Endodermal cell (in vitro differentiated cells): ENCODE measurements around the gene SLAIN1. TPM values are rescaled to one million over a fixed set of nuclear protein-coding genes. Genes with fewer than 3 reads are reported as not detected.
"Not testable (repeated sequence)": the region's sequence is repeated elsewhere in the genome, so short reads cannot be mapped to it uniquely, and the experiment has no call there.

ENCODE experiments used
- DNase-seq: peaks from one replicate; pipeline ENCODE4 v3.0.0-alpha.2; 2017
- H3K27ac ChIP-seq: 2 replicates; pipeline ENCODE4 v1.5.1; 2013; ENCODE audit warnings: mild to moderate bottlenecking, low read depth, low read length, moderate library complexity
- H3K27me3 ChIP-seq: 2 replicates; pipeline ENCODE4 v1.6.1; 2013; ENCODE audit warnings: mild to moderate bottlenecking, low read length, moderate library complexity; ENCODE audit not compliant: insufficient read depth, control insufficient read depth, poor library complexity, severe bottlenecking
- H3K36me3 ChIP-seq: 2 replicates; pipeline ENCODE4 v1.7.0; 2013; ENCODE audit warnings: mild to moderate bottlenecking, low read length, moderate library complexity; ENCODE audit not compliant: control insufficient read depth, insufficient read depth
- H3K4me1 ChIP-seq: one replicate; pipeline ENCODE4 v1.7.0; 2013; ENCODE audit warnings: low read length; ENCODE audit not compliant: control insufficient read depth, insufficient read depth
- H3K4me3 ChIP-seq: 2 replicates; pipeline ENCODE4 v1.5.1; 2013; ENCODE audit warnings: mild to moderate bottlenecking, low read length, moderate library complexity
- H3K9ac ChIP-seq: 2 replicates; pipeline ENCODE4 v1.6.1; 2013; ENCODE audit warnings: mild to moderate bottlenecking, low read length, moderate library complexity; ENCODE audit not compliant: poor library complexity, severe bottlenecking; ENCODE audit errors: extremely low read depth
- H3K9me3 ChIP-seq: 2 replicates; pipeline ENCODE4 v1.6.1; 2013; ENCODE audit warnings: mild to moderate bottlenecking, low read length, moderate library complexity; ENCODE audit not compliant: control insufficient read depth
- H3K27ac Mint-ChIP-seq: 2 replicates; pipeline ENCODE4 v1.8.0; 2020; ENCODE audit warnings: mixed read lengths
- H3K27me3 Mint-ChIP-seq: 2 replicates; pipeline ENCODE4 v1.8.0; 2021; ENCODE audit warnings: mild to moderate bottlenecking, mixed read lengths; ENCODE audit not compliant: insufficient read depth
- H3K36me3 Mint-ChIP-seq: 2 replicates; pipeline ENCODE4 v1.8.0; 2020; ENCODE audit warnings: low read depth, mixed read lengths
- H3K4me1 Mint-ChIP-seq: 2 replicates; pipeline ENCODE4 v1.8.0; 2020; ENCODE audit warnings: mixed read lengths
- H3K4me3 Mint-ChIP-seq: 2 replicates; pipeline ENCODE4 v1.8.0; 2020; ENCODE audit warnings: mild to moderate bottlenecking, moderate library complexity, mixed read lengths
- H3K9me3 Mint-ChIP-seq: 2 replicates; pipeline ENCODE4 v1.8.0; 2020; ENCODE audit warnings: mild to moderate bottlenecking, mixed read lengths
- WGBS, 2 experiments: methylation state at CpG; one replicate each; pipeline versions ENCODE4 v1.1.5 to v1.1.7; 2013; ENCODE audit warnings: missing lambda C conversion rate in 2 of 2, mixed read lengths in 1 of 2; ENCODE audit not compliant: insufficient coverage in 1 of 2, insufficient read length in 1 of 2; 5-methylcytosine and 5-hydroxymethylcytosine counted together
- long read RNA-seq, 4 experiments: library from polyadenylated mRNA in 2 of 4; library from RNA in 1 of 4; library from capped mRNA in 1 of 4; stranded (forward) in 3 of 4; unstranded in 1 of 4; transcript quantifications; one replicate each; pipeline ENCODE4 v2.0.0, GENCODE V29; 2020 to 2021; ENCODE audit warnings: inconsistent platforms in 1 of 4
- polyA plus RNA-seq, 2 experiments: library from polyadenylated mRNA; stranded (reverse); fragments of 50-300 nt; gene quantifications; one replicate each; pipeline ENCODE4 v1.2.3, GENCODE V29; 2013
- total RNA-seq, 2 donors: library from RNA; stranded (reverse); fragmentation: NEBNext Ultra II Directional in 1 of 2; extraction: Animal tissue kit (Norgen Biotek cat#: 25700) in 1 of 2; gene quantifications; 2 replicates in 1 of 2; 3 replicates in 1 of 2; pipeline ENCODE4 v1.2.1, GENCODE V29; 2021
- TF ChIP-seq, protein P1 (sequence below): fragments of 200-600 bp; sonication (generic); conservative IDR thresholded peaks from 2 replicates; pipeline ENCODE4 v1.5.0; 2021; ENCODE audit warnings: antibody characterized with exemption, mild to moderate bottlenecking

Gene SLAIN1
- total RNA-seq, result 10 to 100 TPM; 24.0 to 25.7 TPM
- polyA plus RNA-seq (2013, experiment 1 of 2), result 69.0 TPM
- polyA plus RNA-seq (2013, experiment 2 of 2), result 59.0 TPM
- long read RNA-seq, experiment 1, partial matches to known transcripts, result 1 of 7 reads
- long read RNA-seq, experiment 1, other reads (novel, unspliced or antisense), result 5 of 7 reads
- long read RNA-seq, experiment 2, transcript SLAIN1-206 (7 exons, 2,855 nt), result major isoform, 14 of 68 reads
- long read RNA-seq, experiment 2, partial matches to known transcripts, result 4 of 68 reads
- long read RNA-seq, experiment 2, other reads (novel, unspliced or antisense), result 50 of 68 reads
- long read RNA-seq, experiment 3, partial matches to known transcripts, result 1 of 3 reads
- long read RNA-seq, experiment 3, other reads (novel, unspliced or antisense), result 1 of 3 reads
- long read RNA-seq, experiment 4, partial matches to known transcripts, result 0 of 3 reads
- long read RNA-seq, experiment 4, other reads (novel, unspliced or antisense), result 3 of 3 reads

DNA sequence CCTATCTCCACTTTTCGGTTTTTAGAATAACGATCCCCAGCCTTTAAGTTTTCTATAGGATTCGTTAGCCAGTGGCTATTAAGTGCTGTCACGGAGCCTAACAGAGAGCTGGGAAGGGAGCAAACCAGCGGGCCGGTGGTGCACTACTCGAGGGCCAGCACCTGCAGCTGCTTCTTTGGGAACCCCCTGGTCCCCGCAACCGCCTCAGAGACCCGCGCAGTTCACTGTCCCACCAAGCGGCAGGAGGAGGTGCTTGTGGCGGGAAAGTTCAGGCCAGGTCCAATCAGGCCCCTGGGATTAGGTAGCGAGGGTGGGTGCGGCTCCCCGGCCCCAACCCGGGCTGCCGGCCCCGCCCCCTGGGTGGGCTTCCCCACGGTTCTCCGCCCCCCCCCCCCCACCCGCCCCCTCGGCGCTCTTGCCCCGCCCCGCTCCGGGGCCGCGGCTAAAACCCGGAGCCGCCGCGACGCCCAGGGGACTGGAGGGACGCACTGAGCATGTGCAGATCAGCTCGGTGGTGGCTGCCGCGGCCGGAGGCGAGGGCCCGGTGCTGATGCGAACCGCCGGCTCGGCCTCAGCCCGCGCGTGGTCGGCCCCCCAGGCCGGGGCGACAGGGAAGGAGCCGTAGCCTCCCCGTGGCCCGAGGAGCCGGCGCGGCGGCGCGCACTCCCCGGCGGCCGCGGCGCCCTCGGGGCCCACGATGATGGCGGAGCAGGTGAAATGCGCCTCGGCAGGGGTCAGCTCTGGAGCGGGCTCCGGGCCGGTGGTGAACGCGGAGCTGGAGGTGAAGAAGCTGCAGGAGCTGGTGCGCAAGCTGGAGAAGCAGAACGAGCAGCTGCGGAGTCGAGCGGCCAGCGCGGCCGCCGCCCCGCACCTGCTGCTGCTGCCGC, at the start of gene SLAIN1:
TSS of gene SLAIN1 (plus strand) at position 471 of the 887 bp plus-strand sequence. CDS start at position 698, 227 bp downstream.
- Histone ChIP-seq H3K27me3 (peaks cover 14% of the 10 kb centered on the region), H3K4me3 (peak within 1 kb of the TSS; percentile 89), H3K4me1 (peaks cover 5% of the 10 kb centered on the region), H3K9ac (peak within 1 kb of the TSS; percentile 33), H3K9me3 (no peaks in the 10 kb centered on the region), H3K36me3 (no peaks in the 10 kb centered on the region), H3K27ac (peak within 1 kb of the TSS; percentile 90)
- Mint-ChIP-seq H3K36me3 (peaks cover 2% of the 10 kb centered on the region), H3K4me1 (peaks cover 19% of the 10 kb centered on the region), H3K9me3 (no peaks in the 10 kb centered on the region), H3K27me3 (peaks cover 30% of the 10 kb centered on the region), H3K27ac (peak within 1 kb of the TSS; percentile 58), H3K4me3 (peak within 1 kb of the TSS; percentile 74)
- TF ChIP-seq, protein P1, sequence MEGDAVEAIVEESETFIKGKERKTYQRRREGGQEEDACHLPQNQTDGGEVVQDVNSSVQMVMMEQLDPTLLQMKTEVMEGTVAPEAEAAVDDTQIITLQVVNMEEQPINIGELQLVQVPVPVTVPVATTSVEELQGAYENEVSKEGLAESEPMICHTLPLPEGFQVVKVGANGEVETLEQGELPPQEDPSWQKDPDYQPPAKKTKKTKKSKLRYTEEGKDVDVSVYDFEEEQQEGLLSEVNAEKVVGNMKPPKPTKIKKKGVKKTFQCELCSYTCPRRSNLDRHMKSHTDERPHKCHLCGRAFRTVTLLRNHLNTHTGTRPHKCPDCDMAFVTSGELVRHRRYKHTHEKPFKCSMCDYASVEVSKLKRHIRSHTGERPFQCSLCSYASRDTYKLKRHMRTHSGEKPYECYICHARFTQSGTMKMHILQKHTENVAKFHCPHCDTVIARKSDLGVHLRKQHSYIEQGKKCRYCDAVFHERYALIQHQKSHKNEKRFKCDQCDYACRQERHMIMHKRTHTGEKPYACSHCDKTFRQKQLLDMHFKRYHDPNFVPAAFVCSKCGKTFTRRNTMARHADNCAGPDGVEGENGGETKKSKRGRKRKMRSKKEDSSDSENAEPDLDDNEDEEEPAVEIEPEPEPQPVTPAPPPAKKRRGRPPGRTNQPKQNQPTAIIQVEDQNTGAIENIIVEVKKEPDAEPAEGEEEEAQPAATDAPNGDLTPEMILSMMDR, result no peak
- DNase-seq, result peak; percentile 97
- 1% methylated on average over 78 of the region's 86 CpGs; no CpG with 5 or more reads in 1 of the 2 experiments for WGBS, 2 experiments

DNA sequence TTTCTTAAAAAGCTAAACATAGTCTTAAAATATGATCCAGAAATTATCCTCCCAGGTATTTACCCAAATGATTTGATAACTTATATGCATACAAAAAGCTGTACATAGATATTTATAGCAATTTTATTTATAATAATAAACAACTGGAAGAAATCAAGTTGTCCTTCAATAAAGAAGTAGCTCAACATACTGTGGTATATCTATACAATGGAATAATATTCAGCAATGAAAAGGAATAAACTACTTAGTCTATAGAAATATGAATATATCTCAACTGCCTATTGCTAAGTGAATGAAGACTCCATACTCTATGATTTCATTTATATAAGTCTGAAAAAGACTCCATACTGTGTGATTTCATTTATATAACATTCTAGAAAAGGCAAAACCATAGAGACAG, 47.1 kb upstream of the SLAIN1 start:
- H3K27me3 Mint-ChIP-seq, result no peaks in the 10 kb centered on the region
- no peak overlapping the region for H3K4me3 Mint-ChIP-seq

DNA sequence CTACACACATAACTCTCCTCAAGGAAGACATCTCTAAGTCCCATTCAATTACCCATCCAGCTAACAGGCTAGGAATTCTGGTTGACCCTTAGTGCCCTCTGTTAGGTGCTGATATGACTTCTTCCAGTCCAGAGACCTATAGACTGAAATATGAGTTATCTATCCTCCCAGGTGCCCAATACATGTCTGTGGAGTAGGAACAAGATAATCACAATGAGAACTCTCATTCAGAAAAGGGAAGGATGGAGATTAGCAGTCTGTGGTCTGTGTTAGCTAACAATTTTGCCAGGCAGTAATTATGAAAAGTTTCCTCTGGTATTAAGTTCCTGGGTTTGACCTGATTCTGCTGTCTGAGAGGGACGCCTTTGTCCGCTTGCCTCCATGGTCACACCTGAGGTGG, 44.2 kb upstream of the SLAIN1 start:
- Mint-ChIP-seq H3K9me3 (peaks cover 4% of the 10 kb centered on the region), H3K36me3 (no peaks in the 10 kb centered on the region), H3K4me1 (no peaks in the 10 kb centered on the region), H3K27ac (no peak overlapping the region), H3K27me3 (no peaks in the 10 kb centered on the region), H3K4me3 (no peak overlapping the region)
- Histone ChIP-seq H3K4me3 (no peak overlapping the region), H3K27ac (no peak overlapping the region), H3K9me3 (peaks cover 13% of the 10 kb centered on the region), H3K27me3 (no peaks in the 10 kb centered on the region), H3K36me3 (no peaks in the 10 kb centered on the region), H3K4me1 (no peaks in the 10 kb centered on the region), H3K9ac (no peak overlapping the region)
- TF ChIP-seq, protein P1, result no peak
- WGBS, 2 experiments, result 90% methylated on average over 2 of the region's 2 CpGs; no CpG with 5 or more reads in 1 of the 2 experiments
- DNase-seq, result no peak

More for the DNA sequence above, 47.1 kb upstream of the SLAIN1 start:
- Mint-ChIP-seq H3K36me3 (no peaks in the 10 kb centered on the region), H3K4me1 (no peaks in the 10 kb centered on the region), H3K9me3 (peaks cover 4% of the 10 kb centered on the region), H3K27ac (no peak overlapping the region)
- Histone ChIP-seq H3K9me3 (peaks cover 13% of the 10 kb centered on the region), H3K27ac (no peak overlapping the region), H3K36me3 (no peaks in the 10 kb centered on the region), H3K27me3 (no peaks in the 10 kb centered on the region), H3K4me3 (no peak overlapping the region), H3K9ac (no peak overlapping the region), H3K4me1 (no peaks in the 10 kb centered on the region)
- TF ChIP-seq, protein P1, result no peak
- no peak for DNase-seq

DNA sequence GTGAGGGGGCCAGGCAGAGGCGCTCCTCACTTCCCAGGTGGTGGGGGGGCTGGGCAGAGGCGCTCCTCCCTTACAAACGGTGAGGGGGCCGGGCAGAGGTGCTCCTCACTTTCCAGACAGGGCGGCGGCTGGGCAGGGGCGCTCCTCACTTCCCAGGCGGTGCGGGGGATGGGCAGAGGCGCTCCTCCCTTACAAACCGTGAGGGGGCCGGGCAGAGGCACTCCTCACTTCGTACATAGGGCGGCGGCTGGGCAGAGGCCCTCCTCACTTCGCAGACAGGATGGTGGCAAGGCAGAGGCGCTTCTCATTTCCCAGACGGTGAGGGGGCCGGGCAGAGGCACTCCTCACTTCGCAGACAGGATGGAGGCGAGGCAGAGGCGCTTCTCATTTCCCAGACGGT, 37.5 kb upstream of the SLAIN1 start:
- not testable (repeated sequence) for H3K36me3 ChIP-seq, H3K27ac ChIP-seq, H3K27me3 ChIP-seq, H3K4me3 ChIP-seq, H3K27ac Mint-ChIP-seq, H3K36me3 Mint-ChIP-seq, H3K9me3 ChIP-seq, DNase-seq, H3K4me1 Mint-ChIP-seq, H3K4me3 Mint-ChIP-seq, H3K9ac ChIP-seq, H3K27me3 Mint-ChIP-seq, H3K4me1 ChIP-seq
- WGBS, 2 experiments, result 92 to 94% methylated on average over 8 to 23 of the region's 23 CpGs
- peaks cover 27% of the 10 kb centered on the region for H3K9me3 Mint-ChIP-seq
